HAP-1 (cell line): Measurements from ENCODE around the gene PTPRD.
"Not testable (repeated sequence)": the region's sequence is repeated elsewhere in the genome, so short reads cannot be mapped to it uniquely, and the experiment has no call there.

Experiments used
- DNase-seq, 2 experiments: peaks; one replicate each; pipeline ENCODE4 v3.0.0-alpha.2; 2016 to 2020; ENCODE audit warnings: low spot score in 2 of 2
- H3K27me3 ChIP-seq: fragments of 250-450 bp; sonication (Bioruptor Pico); 2 replicates; pipeline ENCODE4 v1.5.1; 2020; ENCODE audit warnings: low read depth, mild to moderate bottlenecking, moderate library complexity
- H3K36me3 ChIP-seq: fragments of 250-450 bp; sonication (Bioruptor Pico); replicated peaks from 2 replicates; pipeline ENCODE4 v1.5.1; 2020; ENCODE audit warnings: mild to moderate bottlenecking
- H3K4me1 ChIP-seq: fragments of 250-450 bp; sonication (Bioruptor Pico); 2 replicates; pipeline ENCODE4 v1.5.1; 2020; ENCODE audit warnings: mild to moderate bottlenecking
- H3K4me3 ChIP-seq: fragments of 250-450 bp; sonication (Bioruptor Pico); 2 replicates; pipeline ENCODE4 v1.5.1; 2020; ENCODE audit warnings: mild to moderate bottlenecking, moderate library complexity
- H3K9me3 ChIP-seq: fragments of 250-450 bp; sonication (Bioruptor Pico); 2 replicates; pipeline ENCODE4 v1.5.1; 2020; ENCODE audit warnings: mild to moderate bottlenecking, moderate library complexity
- in situ Hi-C: fragments of 300-500 bp; cut with MboI; formaldehyde crosslinking; loops from 3 replicates; pipeline ENCODE4 v1.14.3; 2020; ENCODE audit warnings: low sequenced_read_pairs, inconsistent platforms, mixed read lengths

The PTPRD gene

GRCh38 chr9:9387511-9388115, 1225.2 kb downstream of the PTPRD start:
- H3K27me3 ChIP-seq: no peaks in the 10 kb centered on the region
- in situ Hi-C loops: no loop called here
- no peaks in the 10 kb centered on the region for H3K9me3 ChIP-seq
- H3K4me1 ChIP-seq: no peaks in the 10 kb centered on the region
- no peaks in the 10 kb centered on the region for H3K36me3 ChIP-seq
- no peak overlapping the region for H3K4me3 ChIP-seq
- DNase-seq: peak; percentile 14 to 44

- no peaks in the 10 kb centered on the region for H3K27me3 ChIP-seq
- no peaks in the 10 kb centered on the region for H3K9me3 ChIP-seq
- no peak overlapping the region for H3K4me3 ChIP-seq
- no peak for DNase-seq
- no peaks in the 10 kb centered on the region for H3K4me1 ChIP-seq
- in situ Hi-C loops: no loop called here
- no peaks in the 10 kb centered on the region for H3K36me3 ChIP-seq
Observed at GRCh38 chr9:9362332-9362731, 1250.5 kb downstream of the PTPRD start.

- Histone ChIP-seq H3K36me3 (no peaks in the 10 kb centered on the region), H3K9me3 (no peaks in the 10 kb centered on the region), H3K4me3 (no peak overlapping the region), H3K27me3 (no peaks in the 10 kb centered on the region; the same call in 1 of the 2 replicates), H3K4me1 (no peaks in the 10 kb centered on the region)
- peak; percentile 19 to 37 for DNase-seq
- in situ Hi-C loops: no loop called here
Observed at GRCh38 chr9:9352877-9353481, 1259.8 kb downstream of the PTPRD start.

GRCh38 chr9:9341203-9341602, 1271.6 kb downstream of the PTPRD start:
- H3K27me3 ChIP-seq: no peaks in the 10 kb centered on the region
- peak in 1 of 2 experiments; percentile 7 for DNase-seq
- H3K4me1 ChIP-seq: peaks cover 4% of the 10 kb centered on the region; the same call in 1 of the 2 replicates
- in situ Hi-C loops: no loop called here
- no peaks in the 10 kb centered on the region for H3K9me3 ChIP-seq
- H3K36me3 ChIP-seq: no peaks in the 10 kb centered on the region
- no peak overlapping the region for H3K4me3 ChIP-seq

- in situ Hi-C loops: no loop called here
- Histone ChIP-seq H3K4me1 (peaks cover 4% of the 10 kb centered on the region; the same call in 1 of the 2 replicates), H3K9me3 (no peaks in the 10 kb centered on the region)
Observed at GRCh38 chr9:9337129-9337528, 1275.7 kb downstream of the PTPRD start.

GRCh38 chr9:9326749-9327148, 1286.1 kb downstream of the PTPRD start:
- Histone ChIP-seq H3K36me3 (no peaks in the 10 kb centered on the region), H3K27me3 (no peaks in the 10 kb centered on the region), H3K9me3 (no peaks in the 10 kb centered on the region), H3K4me3 (no peak overlapping the region), H3K4me1 (peaks cover 3% of the 10 kb centered on the region; the same call in 1 of the 2 replicates)
- in situ Hi-C loops: no loop called here
- DNase-seq: no peak

More at GRCh38 chr9:9337129-9337528, 1275.7 kb downstream of the PTPRD start:
- Histone ChIP-seq H3K4me3 (no peak overlapping the region), H3K36me3 (no peaks in the 10 kb centered on the region), H3K27me3 (no peaks in the 10 kb centered on the region)
- DNase-seq: no peak

- Histone ChIP-seq H3K27me3 (no peaks in the 10 kb centered on the region), H3K36me3 (no peaks in the 10 kb centered on the region), H3K4me1 (peaks cover 12% of the 10 kb centered on the region), H3K9me3 (no peaks in the 10 kb centered on the region), H3K4me3 (no peak overlapping the region)
- in situ Hi-C loops: no loop called here
- DNase-seq: peak; percentile 52 to 96
Observed at GRCh38 chr9:9319007-9319406, 1293.8 kb downstream of the PTPRD start.

GRCh38 chr9:9310743-9311142, 1302.1 kb downstream of the PTPRD start:
- in situ Hi-C loops, H3K36me3 ChIP-seq, H3K4me3 ChIP-seq, DNase-seq, H3K4me1 ChIP-seq, H3K27me3 ChIP-seq, H3K9me3 ChIP-seq: not testable (repeated sequence)

GRCh38 chr9:9305600-9305999, 1307.2 kb downstream of the PTPRD start:
- in situ Hi-C loops: no loop called here
- H3K36me3 ChIP-seq: no peaks in the 10 kb centered on the region

GRCh38 chr9:9299134-9299533, 1313.7 kb downstream of the PTPRD start:
- no peak for DNase-seq
- no peaks in the 10 kb centered on the region for H3K36me3 ChIP-seq
- H3K27me3 ChIP-seq: no peaks in the 10 kb centered on the region
- H3K4me1 ChIP-seq: no peaks in the 10 kb centered on the region
- in situ Hi-C loops: no loop called here
- H3K9me3 ChIP-seq: no peaks in the 10 kb centered on the region
- H3K4me3 ChIP-seq: no peak overlapping the region

More at GRCh38 chr9:9305600-9305999, 1307.2 kb downstream of the PTPRD start:
- Histone ChIP-seq H3K4me1 (peaks cover 3% of the 10 kb centered on the region; the same call in 1 of the 2 replicates), H3K27me3 (no peaks in the 10 kb centered on the region), H3K9me3 (no peaks in the 10 kb centered on the region), H3K4me3 (no peak overlapping the region)
- DNase-seq: no peak

GRCh38 chr9:9286001-9286400, 1326.8 kb downstream of the PTPRD start:
- no peaks in the 10 kb centered on the region for H3K9me3 ChIP-seq
- H3K27me3 ChIP-seq: no peaks in the 10 kb centered on the region
- H3K4me1 ChIP-seq: no peaks in the 10 kb centered on the region
- DNase-seq: no peak
- no peaks in the 10 kb centered on the region for H3K36me3 ChIP-seq
- no peak overlapping the region for H3K4me3 ChIP-seq
- in situ Hi-C loops: no loop called here

GRCh38 chr9:9284201-9284600, 1328.6 kb downstream of the PTPRD start:
- DNase-seq: no peak
- Histone ChIP-seq H3K27me3 (no peaks in the 10 kb centered on the region), H3K4me1 (no peaks in the 10 kb centered on the region), H3K4me3 (no peak overlapping the region), H3K36me3 (no peaks in the 10 kb centered on the region), H3K9me3 (no peaks in the 10 kb centered on the region)
- in situ Hi-C loops: no loop called here

- Histone ChIP-seq H3K4me3 (no peak overlapping the region), H3K9me3 (no peaks in the 10 kb centered on the region), H3K4me1 (no peaks in the 10 kb centered on the region), H3K27me3 (no peaks in the 10 kb centered on the region), H3K36me3 (no peaks in the 10 kb centered on the region)
- in situ Hi-C loops: no loop called here
- DNase-seq: no peak
Observed at GRCh38 chr9:9283159-9283986, 1329.4 kb downstream of the PTPRD start.

- Histone ChIP-seq H3K36me3 (no peaks in the 10 kb centered on the region), H3K4me3 (no peak overlapping the region), H3K4me1 (no peaks in the 10 kb centered on the region), H3K9me3 (no peaks in the 10 kb centered on the region), H3K27me3 (no peaks in the 10 kb centered on the region)
- in situ Hi-C loops: no loop called here
- no peak for DNase-seq
Observed at GRCh38 chr9:9275601-9276000, 1337.2 kb downstream of the PTPRD start.
